A549 (cell line): Measurements from ENCODE around the gene TMSB4X.

Experiments used
- POLR2A ChIP-seq: IDR thresholded peaks from 2 replicates; pipeline ENCODE4 v1.6.1; 2012; ENCODE audit warnings: mild to moderate bottlenecking, low read length
- TF ChIP-seq, protein P1 (sequence below): fragments of >200 bp; sonication (Bioruptor Twin); formaldehyde crosslinking; IDR thresholded peaks from 3 replicates; pipeline ENCODE4 v1.5.1; 2016
- TF ChIP-seq, protein P2 (sequence below): fragments of >200 bp; sonication (Bioruptor Twin); formaldehyde crosslinking; IDR thresholded peaks from 3 replicates; pipeline ENCODE4 v1.6.1; 2016

DNA sequence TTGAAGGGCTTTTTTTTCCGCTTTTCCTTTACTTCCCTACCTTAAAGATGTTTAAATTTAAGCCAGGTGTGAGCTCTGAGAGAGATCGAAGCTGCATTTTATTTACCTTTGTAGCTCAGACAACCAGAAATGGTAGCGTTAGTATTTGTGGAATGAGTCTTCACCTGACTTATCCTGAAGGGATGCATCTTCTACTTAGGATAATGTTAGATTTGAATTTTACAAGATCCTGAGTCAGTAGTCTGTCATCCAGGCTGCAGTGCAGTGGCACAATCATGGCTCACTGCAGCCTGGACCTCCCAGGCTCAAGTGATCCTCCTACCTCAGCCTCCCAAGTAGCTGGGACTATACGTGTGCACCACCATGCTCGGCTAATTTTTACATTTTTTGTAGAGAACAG is 26.2 kb downstream of the TMSB4X start:
- TF ChIP-seq, protein P1, sequence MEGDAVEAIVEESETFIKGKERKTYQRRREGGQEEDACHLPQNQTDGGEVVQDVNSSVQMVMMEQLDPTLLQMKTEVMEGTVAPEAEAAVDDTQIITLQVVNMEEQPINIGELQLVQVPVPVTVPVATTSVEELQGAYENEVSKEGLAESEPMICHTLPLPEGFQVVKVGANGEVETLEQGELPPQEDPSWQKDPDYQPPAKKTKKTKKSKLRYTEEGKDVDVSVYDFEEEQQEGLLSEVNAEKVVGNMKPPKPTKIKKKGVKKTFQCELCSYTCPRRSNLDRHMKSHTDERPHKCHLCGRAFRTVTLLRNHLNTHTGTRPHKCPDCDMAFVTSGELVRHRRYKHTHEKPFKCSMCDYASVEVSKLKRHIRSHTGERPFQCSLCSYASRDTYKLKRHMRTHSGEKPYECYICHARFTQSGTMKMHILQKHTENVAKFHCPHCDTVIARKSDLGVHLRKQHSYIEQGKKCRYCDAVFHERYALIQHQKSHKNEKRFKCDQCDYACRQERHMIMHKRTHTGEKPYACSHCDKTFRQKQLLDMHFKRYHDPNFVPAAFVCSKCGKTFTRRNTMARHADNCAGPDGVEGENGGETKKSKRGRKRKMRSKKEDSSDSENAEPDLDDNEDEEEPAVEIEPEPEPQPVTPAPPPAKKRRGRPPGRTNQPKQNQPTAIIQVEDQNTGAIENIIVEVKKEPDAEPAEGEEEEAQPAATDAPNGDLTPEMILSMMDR: no peak
- TF ChIP-seq POLR2A: no peak
- TF ChIP-seq, protein P2, sequence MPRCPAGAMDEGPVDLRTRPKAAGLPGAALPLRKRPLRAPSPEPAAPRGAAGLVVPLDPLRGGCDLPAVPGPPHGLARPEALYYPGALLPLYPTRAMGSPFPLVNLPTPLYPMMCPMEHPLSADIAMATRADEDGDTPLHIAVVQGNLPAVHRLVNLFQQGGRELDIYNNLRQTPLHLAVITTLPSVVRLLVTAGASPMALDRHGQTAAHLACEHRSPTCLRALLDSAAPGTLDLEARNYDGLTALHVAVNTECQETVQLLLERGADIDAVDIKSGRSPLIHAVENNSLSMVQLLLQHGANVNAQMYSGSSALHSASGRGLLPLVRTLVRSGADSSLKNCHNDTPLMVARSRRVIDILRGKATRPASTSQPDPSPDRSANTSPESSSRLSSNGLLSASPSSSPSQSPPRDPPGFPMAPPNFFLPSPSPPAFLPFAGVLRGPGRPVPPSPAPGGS: no peak
